Glutamatergic neuron (in vitro differentiated cells): ENCODE results near the gene MRPL14. TPM values are rescaled to one million over a fixed set of nuclear protein-coding genes. Genes with fewer than 3 reads are reported as not detected.
A peak's percentile ranks its signal among the peaks of the same experiment; 100 is the strongest.

Experiments used
- DNase-seq: peaks from one replicate; pipeline ENCODE4 v3.0.0; 2022
- H3K27ac Mint-ChIP-seq: one replicate; pipeline ENCODE4 v1.8.0; 2020; ENCODE audit warnings: mild to moderate bottlenecking, mixed read lengths, inconsistent platforms; ENCODE audit not compliant: unreplicated experiment
- H3K27me3 Mint-ChIP-seq: one replicate; pipeline ENCODE4 v1.8.0; 2020; ENCODE audit warnings: mild to moderate bottlenecking, moderate library complexity, mixed read lengths, inconsistent platforms; ENCODE audit not compliant: unreplicated experiment
- H3K36me3 Mint-ChIP-seq: one replicate; pipeline ENCODE4 v1.8.0; 2020; ENCODE audit warnings: mild to moderate bottlenecking, mixed read lengths, inconsistent platforms; ENCODE audit not compliant: unreplicated experiment
- H3K4me1 Mint-ChIP-seq: one replicate; pipeline ENCODE4 v1.8.0; 2020; ENCODE audit warnings: mild to moderate bottlenecking, low read depth, mixed read lengths, inconsistent platforms; ENCODE audit not compliant: unreplicated experiment
- H3K4me3 Mint-ChIP-seq: one replicate; pipeline ENCODE4 v1.8.0; 2020; ENCODE audit warnings: mild to moderate bottlenecking, mixed read lengths, inconsistent platforms; ENCODE audit not compliant: unreplicated experiment
- H3K9me3 Mint-ChIP-seq: one replicate; pipeline ENCODE4 v1.8.0; 2020; ENCODE audit warnings: mild to moderate bottlenecking, moderate library complexity, mixed read lengths, inconsistent platforms; ENCODE audit not compliant: unreplicated experiment
- CTCF ChIP-seq: fragments of 200-600 bp; sonication (generic); IDR thresholded peaks from one replicate; pipeline ENCODE4 v1.5.0; 2021; ENCODE audit not compliant: partially characterized antibody, unreplicated experiment
- total RNA-seq: library from RNA; stranded (reverse); fragmentation: NEBNext Ultra II Directional; extraction: Animal tissue kit (Norgen Biotek cat#: 25700); gene quantifications from one replicate; pipeline ENCODE4 v1.2.1, GENCODE V29; 2021; ENCODE audit not compliant: unreplicated experiment

Gene MRPL14
- total RNA-seq, 1 donor from 2014 or later, result 31.7 TPM

- H3K36me3 Mint-ChIP-seq, result no peaks in the 10 kb centered on the region
- no peak for TF ChIP-seq CTCF
- peak overlapping the region; percentile 7 for H3K4me3 Mint-ChIP-seq
- peaks cover 41% of the 10 kb centered on the region for H3K4me1 Mint-ChIP-seq
- peak overlapping the region; percentile 1 for H3K27ac Mint-ChIP-seq
- no peak for DNase-seq
- H3K27me3 Mint-ChIP-seq, result peaks cover 7% of the 10 kb centered on the region
- H3K9me3 Mint-ChIP-seq, result peaks cover 1% of the 10 kb centered on the region
Measured at GRCh38 chr6:44135173-44135758, 8.0 kb upstream of the MRPL14 start.

DNA sequence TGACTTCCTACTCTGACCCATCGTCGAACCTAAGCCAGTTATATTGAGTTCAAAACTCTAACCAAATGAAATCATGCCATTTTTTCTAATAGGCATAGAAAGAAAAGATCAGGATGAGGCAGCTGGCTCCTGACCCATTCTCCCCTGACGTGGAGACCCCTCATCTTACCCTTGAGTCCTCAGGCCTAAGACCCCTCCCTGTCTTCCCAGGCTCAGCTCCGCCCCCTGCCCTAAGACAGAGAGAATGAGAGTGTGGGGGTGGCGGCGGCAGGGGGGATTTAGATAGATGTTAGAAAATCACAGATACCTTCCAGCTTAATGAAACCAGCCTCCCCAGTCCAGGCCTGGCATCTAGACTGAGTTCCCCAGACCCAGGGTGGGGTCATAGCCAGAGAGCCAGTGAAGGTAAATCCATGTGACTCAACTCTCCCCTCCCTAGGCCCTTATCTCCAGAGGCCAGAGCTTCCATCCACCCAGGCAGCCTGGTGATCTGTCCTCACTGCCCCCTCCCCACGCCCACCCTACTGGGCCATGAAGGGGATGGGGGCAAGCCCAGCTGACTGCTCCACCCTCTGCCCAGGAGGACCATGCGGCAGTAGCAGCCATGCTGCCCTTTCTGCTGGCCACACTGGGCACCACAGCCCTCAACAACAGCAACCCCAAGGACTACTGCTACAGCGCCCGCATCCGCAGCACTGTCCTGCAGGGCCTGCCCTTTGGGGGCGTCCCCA lies 6.9 kb upstream of the MRPL14 start:
- Mint-ChIP-seq H3K36me3 (no peaks in the 10 kb centered on the region), H3K27ac (peak overlapping the region; percentile 85), H3K4me3 (peak overlapping the region; percentile 88), H3K9me3 (peaks cover 1% of the 10 kb centered on the region), H3K4me1 (peaks cover 41% of the 10 kb centered on the region), H3K27me3 (peaks cover 5% of the 10 kb centered on the region)
- TF ChIP-seq CTCF, result no peak
- no peak for DNase-seq

GRCh38 chr6:44133003-44133931 lies 6.0 kb upstream of the MRPL14 start:
- H3K9me3 Mint-ChIP-seq, result peaks cover 1% of the 10 kb centered on the region
- peak overlapping the region; percentile 85 for H3K27ac Mint-ChIP-seq
- H3K36me3 Mint-ChIP-seq, result no peaks in the 10 kb centered on the region
- no peak for TF ChIP-seq CTCF
- H3K4me1 Mint-ChIP-seq, result peaks cover 38% of the 10 kb centered on the region
- peak overlapping the region; percentile 88 for H3K4me3 Mint-ChIP-seq
- peaks cover 6% of the 10 kb centered on the region for H3K27me3 Mint-ChIP-seq
- peak; percentile 80 for DNase-seq

- no peak for TF ChIP-seq CTCF
- Mint-ChIP-seq H3K27me3 (peaks cover 7% of the 10 kb centered on the region), H3K4me1 (peaks cover 36% of the 10 kb centered on the region), H3K27ac (peak overlapping the region; percentile 85), H3K9me3 (no peaks in the 10 kb centered on the region), H3K4me3 (peak overlapping the region; percentile 53), H3K36me3 (no peaks in the 10 kb centered on the region)
- DNase-seq, result no peak
Measured at GRCh38 chr6:44132476-44132875, 5.2 kb upstream of the MRPL14 start.
